Stimulated activated CD4-positive, alpha-beta T cell treated with anti-CD3 and anti-CD28 coated beads, TNF-alpha, amount 100 ng/mL, for 24 hours (primary cell): ENCODE results near the gene AKAP13.

Experiments
- DNase-seq, 3 experiments: peaks; one replicate each; pipeline ENCODE4 v3.0.0-alpha.2; 2020; ENCODE audit warnings: low read depth in 3 of 3

The AKAP13 gene

DNA sequence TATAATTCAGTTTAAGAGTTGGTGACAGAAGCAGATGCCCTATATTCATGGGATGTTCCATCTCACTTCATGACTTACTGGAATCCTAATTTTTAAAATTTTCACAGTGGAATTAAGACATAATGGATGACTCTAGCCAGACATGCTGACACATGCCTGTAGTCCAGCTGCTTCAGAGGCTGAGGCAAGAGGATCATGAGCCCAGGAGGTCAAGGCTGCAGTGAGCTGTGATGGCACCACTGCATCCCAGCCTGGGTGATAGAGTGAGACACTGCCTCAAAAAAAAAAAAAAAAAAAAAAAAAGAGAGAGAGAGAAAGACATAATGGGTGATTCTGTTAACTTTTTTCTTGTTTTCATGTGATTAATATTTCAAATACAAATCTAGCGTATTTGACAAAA, 290.8 kb downstream of the AKAP13 start:
- no peak for DNase-seq

DNA sequence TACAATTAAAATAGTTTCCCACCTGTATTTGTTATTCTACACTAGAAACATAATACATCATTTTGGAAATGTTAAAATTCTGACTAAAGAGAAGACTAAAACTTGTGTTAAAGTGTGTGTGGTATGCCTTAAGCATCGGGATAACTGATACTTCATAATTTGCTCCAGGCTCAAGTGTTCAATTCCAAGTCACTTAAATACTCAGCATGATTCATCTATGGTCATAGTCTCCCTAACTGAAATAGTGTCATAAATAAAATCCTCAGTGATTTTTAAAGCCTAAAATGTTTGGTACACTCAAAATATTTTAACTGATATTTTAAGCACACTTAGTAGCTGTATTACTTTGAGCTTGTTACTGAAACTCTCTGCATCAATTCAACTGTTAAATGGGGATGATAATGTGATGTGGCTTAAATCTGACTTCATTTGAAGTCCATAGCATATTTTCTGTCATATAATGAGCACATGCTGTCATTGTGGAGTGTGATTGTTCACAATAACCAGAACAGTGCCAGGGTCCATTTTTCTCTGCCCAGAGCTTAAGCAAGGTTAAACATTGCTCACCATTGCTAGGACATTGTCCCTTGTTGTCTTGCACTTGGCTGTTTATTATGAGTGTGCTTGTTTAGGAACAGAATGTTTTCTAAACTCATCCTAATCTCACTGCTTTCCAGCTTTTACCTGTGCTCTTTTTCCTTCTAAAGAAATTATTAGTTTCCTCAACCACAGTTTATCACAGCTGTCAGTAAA, 292.1 kb downstream of the AKAP13 start:
- DNase-seq: no peak

DNA sequence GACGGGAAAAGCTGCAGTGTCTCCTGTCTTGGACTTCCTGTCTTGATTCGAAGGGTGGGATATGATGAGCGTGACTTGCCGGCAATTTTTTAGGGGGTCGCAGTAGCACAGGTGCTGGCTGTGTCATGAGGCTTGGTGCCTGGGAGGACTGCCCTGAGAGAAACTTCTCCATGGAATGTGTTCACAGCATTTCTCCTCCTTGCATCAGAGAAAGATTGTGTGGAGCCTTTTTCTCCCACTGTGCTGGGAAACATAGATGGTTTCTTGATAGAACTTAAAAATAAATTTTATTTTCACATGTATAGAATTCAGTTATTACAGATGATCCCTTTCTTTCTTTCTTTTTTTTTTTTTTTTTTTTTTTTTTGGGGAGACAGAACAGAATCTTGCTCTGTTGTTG, 292.9 kb downstream of the AKAP13 start:
- no peak for DNase-seq

DNA sequence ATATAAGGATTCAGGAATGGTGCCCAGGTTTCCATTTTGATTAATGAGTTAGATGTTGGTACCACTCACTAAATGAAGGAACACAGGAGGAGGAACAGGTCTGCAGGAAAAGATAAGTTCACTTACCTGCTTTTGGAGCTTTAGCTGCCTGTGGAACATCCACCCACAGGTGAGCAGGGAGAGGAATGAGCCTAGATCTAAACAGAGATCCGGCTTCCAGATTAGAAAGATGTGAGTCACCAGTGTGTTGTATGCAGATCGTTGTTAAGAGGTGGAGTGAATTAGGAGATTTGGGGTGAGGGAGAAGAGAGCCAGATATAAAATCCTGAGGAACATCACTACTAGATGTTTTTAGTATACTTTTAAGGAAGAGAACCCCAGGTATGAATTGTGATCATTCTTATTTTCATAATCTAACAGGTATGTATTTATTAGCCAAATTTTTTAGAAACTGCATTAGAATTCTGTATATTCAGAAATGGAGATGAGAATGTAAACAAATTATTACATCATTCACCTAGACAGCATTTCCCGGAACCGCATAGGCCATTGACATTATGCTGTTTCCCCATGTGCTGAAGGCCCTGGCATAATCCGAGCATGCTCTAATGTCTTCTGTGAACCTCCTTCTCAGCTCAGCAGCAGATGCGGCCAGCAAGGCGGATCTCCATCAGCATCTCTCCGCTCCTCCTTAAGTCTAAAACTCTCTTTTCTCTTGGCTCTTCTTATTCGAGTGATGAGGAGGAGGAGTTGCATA, 296.1 kb downstream of the AKAP13 start:
- no peak for DNase-seq

DNA sequence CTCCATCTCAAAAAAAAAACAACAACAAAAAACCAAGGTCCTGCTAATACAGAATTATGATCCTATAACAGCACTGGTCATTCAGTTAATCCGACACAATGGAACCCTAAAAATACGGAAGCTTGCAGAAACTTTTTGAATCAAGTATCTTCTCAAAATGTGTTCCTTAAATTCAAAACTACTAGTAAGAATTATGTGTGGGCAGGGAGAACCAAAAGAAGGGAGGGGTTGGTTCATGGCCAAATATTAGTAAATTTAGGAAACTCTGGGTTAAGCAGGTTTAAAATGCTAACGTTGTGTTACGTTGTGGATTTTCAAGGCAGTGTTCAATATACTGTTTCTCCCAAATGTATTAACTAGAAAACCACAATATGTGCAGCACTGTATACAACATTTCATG, 298.8 kb downstream of the AKAP13 start:
- no peak for DNase-seq

DNA sequence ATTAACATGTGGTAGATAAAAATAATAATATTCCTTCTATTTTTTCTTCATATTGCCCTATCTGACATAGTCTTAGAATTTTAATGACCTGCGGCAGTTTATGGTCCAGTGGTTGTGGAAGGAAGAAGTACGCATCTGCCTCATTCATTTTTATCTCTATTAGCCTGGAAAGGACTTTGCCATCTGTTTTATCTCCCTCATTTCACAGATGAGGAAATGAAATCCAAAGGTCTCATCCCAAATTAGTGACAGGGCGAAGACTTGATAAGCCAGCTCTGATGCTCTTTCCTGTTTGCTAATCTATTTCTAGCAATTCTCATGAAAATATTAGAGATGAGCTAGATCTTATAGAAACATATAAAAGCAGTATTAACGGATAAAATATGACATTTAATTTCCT, 301.0 kb downstream of the AKAP13 start:
- no peak for DNase-seq

DNA sequence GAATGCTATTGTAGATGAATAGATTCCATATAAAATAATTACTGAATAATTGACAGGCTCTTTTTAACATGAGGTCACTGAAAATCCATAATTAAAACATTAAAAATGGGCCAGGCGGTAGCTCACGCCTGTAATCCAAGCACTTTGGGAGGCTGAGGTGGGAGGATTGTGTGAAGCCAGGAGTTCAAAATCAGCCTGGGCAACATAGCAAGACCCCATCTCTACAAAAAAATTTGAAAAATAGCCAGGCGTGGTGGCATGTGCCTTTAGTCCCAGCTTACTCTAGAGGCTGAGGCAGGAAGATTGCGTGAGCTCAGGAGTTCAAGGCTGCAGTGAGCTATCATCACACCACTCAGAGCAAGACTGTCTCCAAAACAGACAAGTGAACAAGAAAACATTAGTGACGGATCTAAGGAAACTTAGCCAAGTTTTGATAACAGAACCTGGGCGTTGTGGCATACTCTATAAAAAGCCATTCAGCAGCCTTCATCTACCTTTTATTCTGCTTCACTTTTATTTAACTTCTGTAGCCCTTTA, 303.8 kb downstream of the AKAP13 start:
- DNase-seq: no peak

DNA sequence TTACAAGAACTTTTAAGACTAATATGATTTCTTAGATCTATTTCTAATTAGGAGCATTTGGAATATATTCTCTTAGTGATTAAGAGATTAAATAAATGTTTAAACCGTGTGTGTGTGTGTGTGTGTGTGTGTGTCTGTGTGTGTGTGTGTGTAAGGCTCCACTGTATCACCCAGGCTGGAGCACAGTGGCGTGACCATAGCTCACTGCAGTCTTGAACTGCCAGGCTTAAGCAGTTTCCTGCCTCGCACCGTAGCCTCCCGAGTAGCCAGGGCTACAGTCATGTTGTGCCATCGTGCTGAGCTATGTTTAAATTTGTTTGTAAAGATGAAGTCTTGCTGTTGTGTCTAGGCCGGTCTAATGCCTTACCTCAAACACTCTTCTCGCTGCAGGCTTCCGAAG, 305.0 kb downstream of the AKAP13 start:
- DNase-seq: no peak

DNA sequence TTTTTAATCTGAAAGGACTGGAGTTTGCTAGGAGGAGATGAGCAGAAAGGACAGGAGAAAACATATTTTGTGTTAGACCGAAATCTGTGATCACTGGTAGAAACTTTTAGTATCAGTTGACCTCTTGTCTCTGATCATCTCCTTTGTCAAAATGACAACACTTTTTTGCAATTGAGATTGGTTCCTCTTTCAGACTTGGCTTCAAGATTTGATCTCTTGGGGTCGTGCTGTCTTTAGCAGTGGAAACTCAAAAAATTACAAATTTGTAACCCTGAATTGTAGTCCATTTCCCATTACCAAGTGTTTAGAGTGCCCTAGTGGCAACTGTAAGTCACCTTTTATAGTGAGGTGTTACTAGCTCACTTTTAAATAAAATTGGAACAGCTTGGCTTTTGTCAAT, 306.9 kb downstream of the AKAP13 start:
- DNase-seq: no peak

DNA sequence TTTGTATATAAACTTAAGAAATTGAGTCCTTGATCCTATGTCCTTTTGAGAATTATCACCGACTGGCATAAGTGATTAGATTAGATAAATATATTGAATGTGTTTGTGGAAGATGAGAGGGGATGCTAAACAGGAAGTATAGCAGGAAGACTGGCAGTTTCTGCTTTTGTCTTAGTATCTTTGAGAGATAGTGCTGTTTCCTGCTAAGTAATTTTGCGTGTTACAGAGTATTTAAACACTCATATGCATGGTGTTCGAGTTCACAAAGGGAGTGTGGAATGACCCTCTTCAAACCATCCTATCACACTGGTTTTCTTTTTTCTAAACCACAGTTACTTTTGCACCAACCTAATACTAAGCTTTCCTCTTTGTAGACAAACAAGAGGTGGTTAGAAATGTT, 308.3 kb downstream of the AKAP13 start:
- DNase-seq: no peak

DNA sequence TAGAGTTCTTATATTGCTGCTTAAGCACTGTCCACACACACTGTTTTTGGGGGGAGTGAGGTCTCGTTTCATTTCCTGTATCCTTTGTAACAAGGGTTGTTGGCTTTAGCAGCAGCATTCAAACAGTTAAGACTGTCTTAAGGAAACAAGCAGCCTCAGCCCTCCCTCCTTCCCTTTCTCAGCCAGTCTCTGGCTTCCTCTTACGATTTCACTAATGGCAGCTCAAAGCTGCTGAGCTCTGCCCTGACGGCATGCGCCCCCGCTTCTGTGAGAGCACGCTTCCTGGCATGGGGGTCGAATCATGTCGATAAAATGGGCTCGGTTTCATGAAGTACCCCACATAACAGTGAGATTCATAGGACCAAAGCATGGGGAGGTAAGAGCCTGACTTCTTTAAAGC, 309.3 kb downstream of the AKAP13 start:
- DNase-seq: peak in 1 of 3 experiments; percentile 39

DNA sequence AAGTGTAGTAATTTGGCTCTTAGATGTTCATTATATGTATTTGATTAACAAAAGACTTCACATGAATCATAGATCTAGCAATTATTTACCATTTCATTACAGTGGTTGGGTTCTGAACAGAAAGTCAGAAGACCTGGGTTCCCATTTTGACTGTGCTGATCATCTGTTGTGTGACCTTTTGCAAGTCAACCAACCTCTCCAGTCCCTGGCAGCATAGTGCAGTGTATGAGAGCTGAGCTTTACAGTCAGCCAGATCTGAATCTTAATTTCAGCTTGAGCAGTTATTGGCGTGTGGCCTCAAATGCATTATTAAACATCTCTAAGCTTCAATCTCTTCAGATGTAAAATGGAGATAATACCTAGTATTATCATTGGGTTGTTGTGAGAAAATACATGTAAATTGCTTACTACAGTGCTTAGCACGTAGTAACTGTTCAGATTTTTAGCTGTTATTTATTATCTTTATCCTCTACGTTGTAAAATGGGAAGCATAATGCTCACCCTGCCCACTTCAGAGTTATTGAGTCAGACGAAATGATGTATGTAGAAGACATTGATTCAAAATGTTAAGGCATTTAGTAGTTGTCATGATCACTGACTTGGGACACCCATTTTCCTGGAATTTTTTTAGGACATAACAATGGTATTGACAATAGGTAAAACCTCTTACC, 310.3 kb downstream of the AKAP13 start:
- no peak for DNase-seq

DNA sequence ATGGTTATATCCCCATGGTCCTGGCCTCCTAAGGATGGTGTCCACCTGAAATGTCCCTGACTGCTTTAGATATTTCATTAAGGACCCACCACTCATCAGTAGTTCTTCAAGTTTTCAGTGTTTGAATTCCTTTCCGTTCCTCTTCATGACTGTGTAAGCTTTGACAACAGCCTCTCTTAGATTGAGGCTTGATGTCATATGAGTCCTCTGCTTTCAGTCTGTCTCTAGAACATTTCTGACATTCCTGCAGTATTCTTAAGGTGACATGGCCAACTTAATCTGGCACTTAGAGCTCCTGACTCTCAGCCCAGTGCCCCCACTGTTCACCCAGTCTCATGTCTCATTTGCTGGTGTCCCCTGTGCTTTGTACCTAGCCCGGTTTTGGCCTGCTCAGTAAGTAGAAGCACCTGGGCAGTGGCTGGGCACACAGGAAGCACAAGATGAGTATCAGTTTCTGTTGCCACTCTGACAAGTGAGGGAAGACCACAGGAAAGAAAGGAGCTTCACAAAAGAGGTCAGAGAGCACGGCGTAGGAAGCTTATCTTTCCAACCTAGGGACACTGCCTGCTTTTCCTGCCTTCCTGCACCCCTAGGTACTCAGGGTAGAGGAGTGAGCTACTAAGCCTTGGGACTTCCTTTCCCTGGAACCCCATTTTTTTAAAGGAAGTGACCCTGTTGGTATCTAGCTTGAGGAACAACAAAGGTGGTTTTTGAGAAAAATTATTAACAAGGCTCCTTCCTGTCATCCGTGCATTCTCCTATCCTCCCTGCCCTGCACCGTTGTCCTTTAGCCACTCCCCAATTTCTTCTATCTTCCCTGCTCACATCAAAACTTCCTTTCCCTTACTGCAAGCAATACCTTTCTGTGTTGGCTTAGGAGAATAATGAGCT, 311.2 kb downstream of the AKAP13 start:
- no peak for DNase-seq

DNA sequence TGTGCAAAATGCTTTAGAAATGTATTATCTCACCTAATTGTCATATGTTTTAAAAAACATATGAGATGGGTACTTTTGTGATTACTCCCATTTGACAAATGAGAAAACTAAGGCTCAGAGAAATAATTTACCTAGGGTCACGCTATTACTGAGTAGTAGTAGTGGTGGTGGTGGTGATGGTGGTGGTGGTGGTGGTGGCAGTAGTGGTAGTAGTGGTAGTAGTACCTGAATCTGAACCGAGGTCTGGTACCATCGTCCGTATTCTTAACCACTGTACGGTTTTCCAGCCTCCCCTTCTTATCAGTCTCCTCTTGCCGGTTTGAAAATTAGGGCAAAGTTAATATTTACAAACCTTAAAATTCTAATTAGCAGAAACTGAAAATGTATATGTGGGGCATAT, 311.9 kb downstream of the AKAP13 start:
- no peak for DNase-seq

DNA sequence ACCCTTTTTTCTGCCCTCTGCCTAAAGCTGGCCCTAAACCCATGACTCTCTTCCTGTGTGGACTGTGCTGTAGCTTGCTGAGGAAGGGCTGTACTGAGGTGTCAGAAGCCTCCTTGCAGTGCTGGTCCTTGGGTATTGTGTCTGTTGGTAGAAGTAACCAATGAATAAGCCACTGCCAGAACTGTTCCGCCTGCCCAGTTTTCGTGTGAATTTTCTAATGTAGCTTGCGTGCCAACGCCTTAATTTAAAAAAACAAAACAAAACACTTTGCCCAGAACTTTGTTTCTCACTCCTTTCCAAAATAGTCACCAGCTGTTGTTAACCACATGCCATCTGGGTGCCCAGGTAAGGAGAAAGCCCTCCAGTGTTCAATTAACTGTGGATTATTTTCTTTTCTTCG, 312.5 kb downstream of the AKAP13 start:
- DNase-seq: no peak

DNA sequence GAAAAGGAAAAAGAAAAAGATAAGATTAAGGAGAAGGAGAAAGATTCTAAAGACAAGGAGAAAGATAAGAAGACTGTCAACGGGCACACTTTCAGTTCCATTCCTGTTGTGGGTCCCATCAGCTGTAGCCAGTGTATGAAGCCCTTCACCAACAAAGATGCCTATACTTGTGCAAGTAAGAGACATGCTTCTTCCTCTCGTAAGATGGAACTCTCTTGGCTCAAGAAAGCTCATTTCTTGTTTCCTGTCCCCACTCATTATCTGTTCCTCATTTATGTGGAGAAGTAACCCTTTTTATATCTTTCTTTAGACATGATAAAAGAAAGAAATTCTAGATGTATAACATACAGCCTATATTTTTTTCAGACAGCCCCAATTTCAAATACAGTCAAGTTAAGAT, 312.9 kb downstream of the AKAP13 start:
- DNase-seq: no peak

DNA sequence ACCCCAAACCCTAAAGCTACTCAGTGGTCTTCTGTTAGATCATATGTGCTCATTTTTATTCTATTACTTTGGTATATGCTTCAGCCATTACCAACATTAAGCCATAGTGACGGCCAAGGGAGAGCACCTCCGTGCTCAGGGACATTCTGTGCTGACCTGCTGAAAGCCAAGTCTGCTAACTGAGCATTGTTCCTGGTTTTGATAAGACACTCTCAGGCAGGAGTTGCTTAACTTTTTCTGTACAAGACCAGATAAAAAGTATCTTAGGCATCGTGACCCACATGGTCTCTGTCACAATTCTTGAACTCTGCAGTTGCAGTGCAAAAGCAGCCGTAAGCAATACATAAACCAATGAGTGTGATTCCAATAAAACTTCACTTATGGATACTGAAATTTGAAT, 313.7 kb downstream of the AKAP13 start:
- no peak for DNase-seq

DNA sequence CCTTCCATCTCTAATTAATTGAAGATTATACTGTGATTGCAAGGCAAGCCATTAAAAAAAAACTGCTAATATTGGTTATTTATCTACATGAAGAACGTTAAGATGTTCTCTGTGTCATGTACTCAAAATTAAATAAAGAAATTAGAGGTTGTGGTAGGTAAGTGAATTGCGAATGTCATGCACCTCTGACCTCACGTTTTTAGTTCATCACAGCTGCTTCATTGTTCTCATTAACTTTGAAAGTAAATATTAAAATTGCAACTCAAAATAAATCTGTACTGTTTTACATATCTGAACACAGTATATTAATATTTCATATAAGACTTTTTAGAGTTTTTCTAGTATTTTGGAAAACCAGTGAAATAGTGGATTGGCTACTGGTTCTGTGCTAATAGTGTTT, 320.4 kb downstream of the AKAP13 start:
- DNase-seq: no peak

DNA sequence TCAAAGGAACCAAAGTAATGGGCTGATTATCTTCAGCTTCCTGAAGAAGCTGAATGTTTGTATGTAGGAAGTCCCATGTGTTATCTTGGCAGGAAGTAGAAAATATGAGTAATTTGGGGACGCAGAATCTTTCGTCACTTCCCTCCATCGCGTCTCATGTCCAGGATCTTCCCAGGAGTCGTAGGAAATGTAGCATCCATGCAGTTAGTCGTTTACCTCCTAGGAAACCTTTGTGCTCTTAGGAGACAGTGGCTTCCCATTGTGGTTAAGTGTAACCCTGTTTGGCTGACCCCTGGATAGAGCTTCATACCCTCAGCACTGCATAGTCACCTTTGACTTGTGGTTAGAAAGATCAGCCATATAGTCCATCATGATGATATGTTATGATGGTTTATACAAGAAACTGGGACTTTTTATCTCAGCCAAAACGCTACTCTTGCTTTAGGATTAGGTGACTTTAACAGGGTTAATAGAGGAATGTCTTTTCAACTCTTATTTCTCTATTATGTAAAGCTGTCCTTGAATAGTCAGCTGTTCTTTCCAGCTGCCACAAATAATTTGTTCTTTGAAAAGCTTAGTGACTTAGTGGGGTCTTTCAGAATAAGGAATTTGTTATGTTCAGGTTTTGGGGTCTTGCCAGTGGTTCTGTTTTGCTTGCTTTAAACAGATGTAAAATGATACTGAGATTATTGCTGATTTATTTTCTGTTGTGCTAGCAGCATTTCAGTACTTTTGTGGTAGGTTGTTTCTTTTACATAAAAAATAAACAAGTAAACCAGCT, 322.1 kb downstream of the AKAP13 start:
- no peak for DNase-seq

DNA sequence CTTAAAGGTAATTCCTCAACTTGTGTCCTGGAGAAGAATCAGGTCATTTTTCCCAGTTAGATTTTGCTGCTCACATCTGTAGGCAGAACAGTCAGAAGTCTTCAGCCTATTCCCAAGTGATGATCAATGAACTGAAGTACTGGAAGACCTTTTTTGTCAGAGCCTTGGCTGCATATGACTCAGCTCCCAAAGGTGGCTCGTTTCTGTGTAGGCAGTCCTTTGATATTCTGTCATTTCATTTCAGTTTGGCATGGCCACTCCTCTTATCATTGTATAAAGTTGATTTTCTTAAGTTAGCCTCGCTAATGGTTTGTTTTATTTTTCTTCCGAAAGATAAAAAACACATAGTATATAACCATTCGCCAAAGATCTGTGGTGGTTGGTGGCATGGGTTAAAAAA, 323.7 kb downstream of the AKAP13 start:
- no peak for DNase-seq
